Activated CD4-positive, alpha-beta T cell treated with anti-CD3 and anti-CD28 coated beads, Interleukin-2, amount 50 U/mL, for 4 hours (primary cell): ENCODE results near the gene EGFL6.
A peak's percentile ranks its signal among the peaks of the same experiment; 100 is the strongest.
"Not testable (repeated sequence)": the region's sequence is repeated elsewhere in the genome, so short reads cannot be mapped to it uniquely, and the experiment has no call there.

ENCODE experiments used
- DNase-seq, 2 experiments: peaks; one replicate each; pipeline ENCODE4 v3.0.0-alpha.2; 2020

Gene EGFL6

GRCh38 chrX:13655674-13656073 lies 86.3 kb downstream of the EGFL6 start:
- DNase-seq: no peak

- no peak for DNase-seq
Measured at GRCh38 chrX:13658602-13659001, 89.2 kb downstream of the EGFL6 start.

GRCh38 chrX:13659063-13659462 lies 89.7 kb downstream of the EGFL6 start:
- DNase-seq: no peak

GRCh38 chrX:13661735-13662288 lies 92.4 kb downstream of the EGFL6 start:
- DNase-seq: no peak

GRCh38 chrX:13662355-13662791 lies 93.0 kb downstream of the EGFL6 start:
- DNase-seq: no peak

- DNase-seq: no peak
Measured at GRCh38 chrX:13664020-13664419, 94.6 kb downstream of the EGFL6 start.

GRCh38 chrX:13666836-13667235 lies 97.4 kb downstream of the EGFL6 start:
- no peak for DNase-seq

- DNase-seq: no peak
Measured at GRCh38 chrX:13667919-13668318, 98.5 kb downstream of the EGFL6 start.

- peak; percentile 38 to 55 for DNase-seq
Measured at GRCh38 chrX:13669246-13669737, 99.9 kb downstream of the EGFL6 start.

- DNase-seq: not testable (repeated sequence)
Measured at GRCh38 chrX:13669755-13670154, 100.4 kb downstream of the EGFL6 start.

GRCh38 chrX:13670197-13670596 lies 100.8 kb downstream of the EGFL6 start:
- no peak for DNase-seq

GRCh38 chrX:13673016-13673415 lies 103.6 kb downstream of the EGFL6 start:
- no peak for DNase-seq

- DNase-seq: no peak
Measured at GRCh38 chrX:13676885-13677284, 107.5 kb downstream of the EGFL6 start.

GRCh38 chrX:13679700-13680099 lies 110.3 kb downstream of the EGFL6 start:
- DNase-seq: not testable (repeated sequence)

- no peak for DNase-seq
Measured at GRCh38 chrX:13681595-13681994, 112.2 kb downstream of the EGFL6 start.
